Liver (tissue), 9 donors: ENCODE data around the gene JMJD1C. TPM values are rescaled to one million over a fixed set of nuclear protein-coding genes. Genes with fewer than 3 reads are reported as not detected.

ENCODE experiments used
- DNase-seq: peaks from one replicate; pipeline ENCODE4 v3.0.0-alpha.2; 2017; ENCODE audit warnings: low spot score
- H3K27ac ChIP-seq, 2 donors: one replicate each; pipeline ENCODE4 v1.7.0; 2013; ENCODE audit warnings: inconsistent platforms in 2 of 2, low read length in 2 of 2, control low read depth in 1 of 2, low read depth in 1 of 2, mild to moderate bottlenecking in 1 of 2
- H3K27me3 ChIP-seq, 4 donors: one replicate each; pipeline versions ENCODE4 v1.6.1 to v1.7.0; 2013; ENCODE audit warnings: low read length in 3 of 4, inconsistent platforms in 1 of 4, mild to moderate bottlenecking in 1 of 4, moderate library complexity in 1 of 4; ENCODE audit not compliant: control insufficient read depth in 4 of 4, insufficient read depth in 4 of 4
- H3K36me3 ChIP-seq, 4 donors: one replicate each; pipeline versions ENCODE4 v1.6.1 to v1.7.0; 2013; ENCODE audit warnings: low read length in 3 of 4, mild to moderate bottlenecking in 3 of 4, low read depth in 1 of 4, moderate library complexity in 1 of 4; ENCODE audit not compliant: control insufficient read depth in 4 of 4, insufficient read depth in 3 of 4
- H3K4me1 ChIP-seq, 4 donors: one replicate each; pipeline versions ENCODE4 v1.6.1 to v1.7.0; 2013; ENCODE audit warnings: low read length in 3 of 4, mild to moderate bottlenecking in 3 of 4, moderate library complexity in 1 of 4; ENCODE audit not compliant: control insufficient read depth in 4 of 4, insufficient read depth in 4 of 4
- H3K4me3 ChIP-seq, 3 donors: one replicate each; pipeline versions ENCODE4 v1.6.1 to v1.7.0; 2013; ENCODE audit warnings: low read length in 3 of 3, control low read depth in 1 of 3, low read depth in 1 of 3, mild to moderate bottlenecking in 1 of 3
- H3K9ac ChIP-seq, 2 donors: one replicate each; pipeline ENCODE4 v1.7.0; 2013; ENCODE audit warnings: low read length in 2 of 2, mild to moderate bottlenecking in 2 of 2, moderate library complexity in 2 of 2, control low read depth in 1 of 2, low read depth in 1 of 2
- H3K9me3 ChIP-seq, 4 donors: one replicate each; pipeline versions ENCODE4 v1.6.1 to v1.7.0; 2013; ENCODE audit warnings: low read length in 3 of 4; ENCODE audit not compliant: control insufficient read depth in 4 of 4
- EGR1 ChIP-seq, 2 donors: IDR thresholded peaks; 2 replicates each; pipeline ENCODE4 v1.6.1; 2016 to 2018; ENCODE audit warnings: antibody characterized with exemption in 2 of 2, low read depth in 2 of 2
- FOXA1 ChIP-seq: IDR thresholded peaks from 2 replicates; pipeline ENCODE4 v1.6.1; 2016; ENCODE audit warnings: antibody characterized with exemption
- FOXA2 ChIP-seq: IDR thresholded peaks from 2 replicates; pipeline ENCODE4 v1.6.1; 2016; ENCODE audit warnings: antibody characterized with exemption
- GABPA ChIP-seq, 2 donors: IDR thresholded peaks in 1 of 2; conservative IDR thresholded peaks in 1 of 2; 2 replicates each; pipeline ENCODE4 v1.6.1; 2016; ENCODE audit warnings: antibody characterized with exemption in 2 of 2, mild to moderate bottlenecking in 1 of 2, moderate library complexity in 1 of 2
- HNF4A ChIP-seq, 2 donors: conservative IDR thresholded peaks; 2 replicates each; pipeline ENCODE4 v1.6.1; 2016; ENCODE audit warnings: antibody characterized with exemption in 2 of 2, mild to moderate bottlenecking in 2 of 2
- HNF4G ChIP-seq: IDR thresholded peaks from 2 replicates; pipeline ENCODE4 v1.6.1; 2016; ENCODE audit warnings: antibody characterized with exemption
- JUND ChIP-seq, 2 donors: IDR thresholded peaks; 2 replicates each; pipeline ENCODE4 v1.6.1; 2016; ENCODE audit warnings: antibody characterized with exemption in 2 of 2
- NR2F2 ChIP-seq: IDR thresholded peaks from 2 replicates; pipeline ENCODE4 v1.6.1; 2016; ENCODE audit warnings: antibody characterized with exemption
- RAD21 ChIP-seq, 2 donors: IDR thresholded peaks; 2 replicates each; pipeline ENCODE4 v1.6.1; 2016; ENCODE audit warnings: antibody characterized with exemption in 2 of 2, mild to moderate bottlenecking in 2 of 2
- RXRA ChIP-seq, 2 donors: IDR thresholded peaks; 2 replicates each; pipeline ENCODE4 v1.6.1; 2017 to 2018; ENCODE audit warnings: antibody characterized with exemption in 2 of 2, mild to moderate bottlenecking in 1 of 2
- SP1 ChIP-seq: IDR thresholded peaks from 2 replicates; pipeline ENCODE4 v1.6.1; 2018; ENCODE audit warnings: antibody characterized with exemption, mild to moderate bottlenecking
- TAF1 ChIP-seq: conservative IDR thresholded peaks from 2 replicates; pipeline ENCODE4 v1.6.1; 2016; ENCODE audit warnings: antibody characterized with exemption, mild to moderate bottlenecking
- YY1 ChIP-seq: IDR thresholded peaks from 2 replicates; pipeline ENCODE4 v1.6.1; 2016; ENCODE audit warnings: antibody characterized with exemption, mild to moderate bottlenecking
- polyA plus RNA-seq, 2 donors: library from polyadenylated mRNA; stranded (reverse) in 1 of 2; unstranded in 1 of 2; fragments of 200-250 nt in 1 of 2; fragments of >200 nt in 1 of 2; fragmentation: Nextera tagmentation in 1 of 2; extraction: Ambion mirVana in 1 of 2; gene quantifications; one replicate each; pipeline versions ENCODE4 v1.2.1 to v1.2.3, GENCODE V29; 2013 to 2015
- total RNA-seq, 2 donors: library from RNA; depleted of rRNA; stranded (reverse); fragments of >200 nt; gene quantifications; one replicate each; pipeline ENCODE4 v1.2.3, GENCODE V29; 2014
- TF ChIP-seq, protein P1 (sequence below): IDR thresholded peaks from 2 replicates; pipeline ENCODE4 v1.6.1; 2016; ENCODE audit warnings: antibody characterized with exemption
- TF ChIP-seq, protein P2 (sequence below): IDR thresholded peaks from 2 replicates; pipeline ENCODE4 v1.6.1; 2016; ENCODE audit warnings: antibody characterized with exemption
- TF ChIP-seq, protein P3 (sequence below): IDR thresholded peaks from 2 replicates; pipeline ENCODE4 v1.6.1; 2016; ENCODE audit warnings: antibody characterized with exemption
- TF ChIP-seq, protein P4 (sequence below): fragments of 150-350 bp; IDR thresholded peaks from 2 replicates; pipeline ENCODE4 v1.5.1; 2017; ENCODE audit warnings: improper control_type of control experiment, low read depth, low read length; ENCODE audit not compliant: missing input control
- TF ChIP-seq, protein P5 (sequence below): IDR thresholded peaks from 2 replicates; pipeline ENCODE4 v1.6.1; 2016; ENCODE audit warnings: antibody characterized with exemption, mild to moderate bottlenecking
- donor health status: healthy.
- donor health status: healthy.
- donor health status: healthy.
- donor health status: healthy.
- donor health status: healthy.

Gene JMJD1C
- total and polyA plus RNA-seq, 4 donors: 11.0 to 93.1 (median 56.0) TPM

DNA sequence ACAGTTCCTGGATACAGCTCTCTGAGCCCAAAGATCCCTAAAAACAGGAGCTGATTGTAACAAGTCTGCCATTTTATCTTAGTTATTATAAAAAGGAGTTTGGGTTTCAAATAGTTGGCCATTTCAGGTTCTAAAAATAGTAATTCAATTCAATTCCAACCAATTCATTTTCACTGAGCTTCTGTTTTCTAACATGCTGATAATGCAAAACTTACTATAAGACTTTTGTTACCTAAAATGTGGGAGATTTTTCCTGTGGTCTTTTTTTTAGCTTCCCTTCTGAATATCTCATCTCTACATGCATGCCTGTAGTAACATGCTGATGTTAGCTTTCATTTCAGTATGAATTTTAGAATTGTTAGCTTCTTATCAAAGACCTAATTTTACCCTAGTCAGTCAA lies 319.3 kb downstream of the JMJD1C start:
- TF ChIP-seq EGR1 (IDR thresholded peaks at IDR 0.05; ENCODE audit: low read depth in 2 of 2) (no peak), FOXA1 (no peak), RXRA (IDR thresholded peaks at IDR 0.05) (no peak), FOXA2 (no peak), RAD21 (IDR thresholded peaks at IDR 0.05) (no peak), HNF4G (no peak), HNF4A (conservative IDR thresholded peaks at IDR 0.05) (no peak), GABPA (IDR thresholded peaks at IDR 0.05 in 1 of 2, conservative IDR thresholded peaks at IDR 0.05 in 1 of 2) (no peak), NR2F2 (no peak), TAF1 (no peak), YY1 (no peak), SP1 (no peak), JUND (IDR thresholded peaks at IDR 0.05) (no peak)
- TF ChIP-seq, protein P1, sequence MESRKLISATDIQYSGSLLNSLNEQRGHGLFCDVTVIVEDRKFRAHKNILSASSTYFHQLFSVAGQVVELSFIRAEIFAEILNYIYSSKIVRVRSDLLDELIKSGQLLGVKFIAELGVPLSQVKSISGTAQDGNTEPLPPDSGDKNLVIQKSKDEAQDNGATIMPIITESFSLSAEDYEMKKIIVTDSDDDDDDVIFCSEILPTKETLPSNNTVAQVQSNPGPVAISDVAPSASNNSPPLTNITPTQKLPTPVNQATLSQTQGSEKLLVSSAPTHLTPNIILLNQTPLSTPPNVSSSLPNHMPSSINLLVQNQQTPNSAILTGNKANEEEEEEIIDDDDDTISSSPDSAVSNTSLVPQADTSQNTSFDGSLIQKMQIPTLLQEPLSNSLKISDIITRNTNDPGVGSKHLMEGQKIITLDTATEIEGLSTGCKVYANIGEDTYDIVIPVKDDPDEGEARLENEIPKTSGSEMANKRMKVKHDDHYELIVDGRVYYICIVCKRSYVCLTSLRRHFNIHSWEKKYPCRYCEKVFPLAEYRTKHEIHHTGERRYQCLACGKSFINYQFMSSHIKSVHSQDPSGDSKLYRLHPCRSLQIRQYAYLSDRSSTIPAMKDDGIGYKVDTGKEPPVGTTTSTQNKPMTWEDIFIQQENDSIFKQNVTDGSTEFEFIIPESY: no peak
- TF ChIP-seq, protein P2, sequence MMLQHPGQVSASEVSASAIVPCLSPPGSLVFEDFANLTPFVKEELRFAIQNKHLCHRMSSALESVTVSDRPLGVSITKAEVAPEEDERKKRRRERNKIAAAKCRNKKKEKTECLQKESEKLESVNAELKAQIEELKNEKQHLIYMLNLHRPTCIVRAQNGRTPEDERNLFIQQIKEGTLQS: no peak
- TF ChIP-seq, protein P3, sequence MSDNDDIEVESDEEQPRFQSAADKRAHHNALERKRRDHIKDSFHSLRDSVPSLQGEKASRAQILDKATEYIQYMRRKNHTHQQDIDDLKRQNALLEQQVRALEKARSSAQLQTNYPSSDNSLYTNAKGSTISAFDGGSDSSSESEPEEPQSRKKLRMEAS: no peak
- TF ChIP-seq, protein P4, sequence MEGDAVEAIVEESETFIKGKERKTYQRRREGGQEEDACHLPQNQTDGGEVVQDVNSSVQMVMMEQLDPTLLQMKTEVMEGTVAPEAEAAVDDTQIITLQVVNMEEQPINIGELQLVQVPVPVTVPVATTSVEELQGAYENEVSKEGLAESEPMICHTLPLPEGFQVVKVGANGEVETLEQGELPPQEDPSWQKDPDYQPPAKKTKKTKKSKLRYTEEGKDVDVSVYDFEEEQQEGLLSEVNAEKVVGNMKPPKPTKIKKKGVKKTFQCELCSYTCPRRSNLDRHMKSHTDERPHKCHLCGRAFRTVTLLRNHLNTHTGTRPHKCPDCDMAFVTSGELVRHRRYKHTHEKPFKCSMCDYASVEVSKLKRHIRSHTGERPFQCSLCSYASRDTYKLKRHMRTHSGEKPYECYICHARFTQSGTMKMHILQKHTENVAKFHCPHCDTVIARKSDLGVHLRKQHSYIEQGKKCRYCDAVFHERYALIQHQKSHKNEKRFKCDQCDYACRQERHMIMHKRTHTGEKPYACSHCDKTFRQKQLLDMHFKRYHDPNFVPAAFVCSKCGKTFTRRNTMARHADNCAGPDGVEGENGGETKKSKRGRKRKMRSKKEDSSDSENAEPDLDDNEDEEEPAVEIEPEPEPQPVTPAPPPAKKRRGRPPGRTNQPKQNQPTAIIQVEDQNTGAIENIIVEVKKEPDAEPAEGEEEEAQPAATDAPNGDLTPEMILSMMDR: no peak
- TF ChIP-seq, protein P5, sequence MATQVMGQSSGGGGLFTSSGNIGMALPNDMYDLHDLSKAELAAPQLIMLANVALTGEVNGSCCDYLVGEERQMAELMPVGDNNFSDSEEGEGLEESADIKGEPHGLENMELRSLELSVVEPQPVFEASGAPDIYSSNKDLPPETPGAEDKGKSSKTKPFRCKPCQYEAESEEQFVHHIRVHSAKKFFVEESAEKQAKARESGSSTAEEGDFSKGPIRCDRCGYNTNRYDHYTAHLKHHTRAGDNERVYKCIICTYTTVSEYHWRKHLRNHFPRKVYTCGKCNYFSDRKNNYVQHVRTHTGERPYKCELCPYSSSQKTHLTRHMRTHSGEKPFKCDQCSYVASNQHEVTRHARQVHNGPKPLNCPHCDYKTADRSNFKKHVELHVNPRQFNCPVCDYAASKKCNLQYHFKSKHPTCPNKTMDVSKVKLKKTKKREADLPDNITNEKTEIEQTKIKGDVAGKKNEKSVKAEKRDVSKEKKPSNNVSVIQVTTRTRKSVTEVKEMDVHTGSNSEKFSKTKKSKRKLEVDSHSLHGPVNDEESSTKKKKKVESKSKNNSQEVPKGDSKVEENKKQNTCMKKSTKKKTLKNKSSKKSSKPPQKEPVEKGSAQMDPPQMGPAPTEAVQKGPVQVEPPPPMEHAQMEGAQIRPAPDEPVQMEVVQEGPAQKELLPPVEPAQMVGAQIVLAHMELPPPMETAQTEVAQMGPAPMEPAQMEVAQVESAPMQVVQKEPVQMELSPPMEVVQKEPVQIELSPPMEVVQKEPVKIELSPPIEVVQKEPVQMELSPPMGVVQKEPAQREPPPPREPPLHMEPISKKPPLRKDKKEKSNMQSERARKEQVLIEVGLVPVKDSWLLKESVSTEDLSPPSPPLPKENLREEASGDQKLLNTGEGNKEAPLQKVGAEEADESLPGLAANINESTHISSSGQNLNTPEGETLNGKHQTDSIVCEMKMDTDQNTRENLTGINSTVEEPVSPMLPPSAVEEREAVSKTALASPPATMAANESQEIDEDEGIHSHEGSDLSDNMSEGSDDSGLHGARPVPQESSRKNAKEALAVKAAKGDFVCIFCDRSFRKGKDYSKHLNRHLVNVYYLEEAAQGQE: no peak
- Histone ChIP-seq H3K4me3 (no peak overlapping the region), H3K9ac (no peak overlapping the region), H3K27ac (no peak overlapping the region), H3K36me3 (peaks cover 3 to 9% (median 6%) of the 10 kb centered on the region in 4 donors), H3K4me1 (peaks cover 0 to 6% (median 3%) of the 10 kb centered on the region in 4 donors), H3K27me3 (no peaks in the 10 kb centered on the region), H3K9me3 (no peaks in the 10 kb centered on the region)
- DNase-seq: no peak
